Measurements from ENCODE around the gene B3GNT3.
A peak's percentile ranks its signal among the peaks of the same experiment; 100 is the strongest.

B3GNT3 gene

DNA sequence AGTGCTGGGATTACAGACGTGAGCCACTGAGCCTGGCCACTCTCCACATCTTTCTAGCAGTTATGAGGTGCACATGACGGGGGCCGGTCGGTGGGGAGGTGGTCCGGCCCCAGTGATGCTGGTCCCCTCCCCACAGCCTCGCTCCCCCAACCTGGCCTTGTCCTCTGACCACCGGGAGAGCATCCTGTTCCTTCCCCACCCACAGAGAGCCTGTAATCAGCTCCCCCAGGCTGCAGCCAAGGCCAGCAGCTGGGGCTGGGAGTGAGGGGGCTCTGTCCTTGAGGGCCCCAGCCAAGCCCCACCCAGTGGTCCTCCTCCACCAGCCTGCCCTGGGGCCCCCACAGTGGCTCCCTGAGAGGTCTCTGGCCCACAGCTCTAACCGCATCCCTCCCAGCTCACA lies 29.4 kb downstream of the B3GNT3 start:
- no peak overlapping the region for H3K27ac ChIP-seq
- TF ChIP-seq, protein P1, sequence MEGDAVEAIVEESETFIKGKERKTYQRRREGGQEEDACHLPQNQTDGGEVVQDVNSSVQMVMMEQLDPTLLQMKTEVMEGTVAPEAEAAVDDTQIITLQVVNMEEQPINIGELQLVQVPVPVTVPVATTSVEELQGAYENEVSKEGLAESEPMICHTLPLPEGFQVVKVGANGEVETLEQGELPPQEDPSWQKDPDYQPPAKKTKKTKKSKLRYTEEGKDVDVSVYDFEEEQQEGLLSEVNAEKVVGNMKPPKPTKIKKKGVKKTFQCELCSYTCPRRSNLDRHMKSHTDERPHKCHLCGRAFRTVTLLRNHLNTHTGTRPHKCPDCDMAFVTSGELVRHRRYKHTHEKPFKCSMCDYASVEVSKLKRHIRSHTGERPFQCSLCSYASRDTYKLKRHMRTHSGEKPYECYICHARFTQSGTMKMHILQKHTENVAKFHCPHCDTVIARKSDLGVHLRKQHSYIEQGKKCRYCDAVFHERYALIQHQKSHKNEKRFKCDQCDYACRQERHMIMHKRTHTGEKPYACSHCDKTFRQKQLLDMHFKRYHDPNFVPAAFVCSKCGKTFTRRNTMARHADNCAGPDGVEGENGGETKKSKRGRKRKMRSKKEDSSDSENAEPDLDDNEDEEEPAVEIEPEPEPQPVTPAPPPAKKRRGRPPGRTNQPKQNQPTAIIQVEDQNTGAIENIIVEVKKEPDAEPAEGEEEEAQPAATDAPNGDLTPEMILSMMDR (conservative IDR thresholded peaks at IDR 0.05): no peak

DNA sequence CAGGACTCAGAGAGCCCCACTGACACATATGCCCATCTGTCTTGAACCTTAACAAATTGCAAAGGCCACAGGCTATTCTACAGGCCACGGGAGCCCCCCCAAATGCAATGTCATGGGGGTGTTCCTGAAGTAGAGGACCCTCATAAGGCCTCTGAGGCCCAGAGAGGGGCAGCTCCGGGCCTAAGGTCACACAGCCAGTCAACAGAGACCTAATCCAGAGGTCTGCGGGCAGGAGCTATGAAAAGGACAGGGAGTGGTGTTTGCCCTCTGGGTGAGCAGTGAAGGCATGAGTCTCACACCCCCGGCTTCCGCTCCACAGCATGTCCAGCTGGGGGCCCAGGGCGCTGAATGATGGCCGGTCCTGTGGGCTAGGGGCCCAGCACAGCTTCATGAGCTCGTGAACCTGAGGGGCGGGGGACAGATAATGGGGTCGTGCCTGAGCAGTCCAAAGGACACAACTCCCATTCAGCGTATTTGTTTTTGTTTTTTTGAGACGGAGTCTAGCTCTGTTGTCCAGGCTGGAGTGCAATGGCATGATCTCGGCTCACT lies 31.6 kb downstream of the B3GNT3 start:
- H3K27ac ChIP-seq: no peak overlapping the region
- TF ChIP-seq, protein P1 (conservative IDR thresholded peaks at IDR 0.05): no peak

DNA sequence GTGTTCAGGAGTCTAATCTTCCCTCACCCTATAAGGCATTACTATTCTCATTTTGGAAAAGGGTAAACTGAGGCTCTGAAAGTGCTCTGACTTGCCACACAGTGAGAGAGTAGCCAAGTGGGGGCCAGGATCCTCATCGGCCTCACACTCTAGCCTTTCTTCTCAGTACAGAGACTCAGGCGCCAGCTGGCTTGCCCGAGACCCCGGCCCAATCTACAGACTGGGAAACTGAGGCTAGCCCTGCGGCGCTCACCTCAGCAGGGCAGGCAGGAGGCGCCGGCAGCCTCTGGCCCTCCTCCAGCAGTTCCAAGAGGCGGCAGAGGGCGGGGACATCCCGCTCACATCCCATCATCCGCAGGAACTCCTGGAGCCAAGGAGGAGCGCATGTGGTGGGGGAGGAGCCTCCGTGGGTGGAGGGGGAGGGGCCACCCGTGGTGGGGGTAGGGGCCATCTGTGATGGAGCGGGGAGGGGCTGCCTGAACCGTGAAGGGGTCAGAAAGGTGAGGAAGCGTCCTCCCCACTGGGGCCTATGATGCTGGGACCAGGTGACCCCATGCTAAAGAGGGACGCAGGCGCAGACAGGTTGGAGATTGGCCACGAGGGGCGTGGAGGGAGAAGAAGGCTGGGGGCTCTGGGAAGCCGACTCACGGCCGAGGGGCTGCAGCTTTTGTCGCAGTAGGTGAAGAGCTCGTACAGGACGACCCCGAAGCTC lies 35.1 kb downstream of the B3GNT3 start:
- TF ChIP-seq, protein P1 (conservative IDR thresholded peaks at IDR 0.05): peak; percentile 31
- H3K27ac ChIP-seq: peak overlapping the region; percentile 68

DNA sequence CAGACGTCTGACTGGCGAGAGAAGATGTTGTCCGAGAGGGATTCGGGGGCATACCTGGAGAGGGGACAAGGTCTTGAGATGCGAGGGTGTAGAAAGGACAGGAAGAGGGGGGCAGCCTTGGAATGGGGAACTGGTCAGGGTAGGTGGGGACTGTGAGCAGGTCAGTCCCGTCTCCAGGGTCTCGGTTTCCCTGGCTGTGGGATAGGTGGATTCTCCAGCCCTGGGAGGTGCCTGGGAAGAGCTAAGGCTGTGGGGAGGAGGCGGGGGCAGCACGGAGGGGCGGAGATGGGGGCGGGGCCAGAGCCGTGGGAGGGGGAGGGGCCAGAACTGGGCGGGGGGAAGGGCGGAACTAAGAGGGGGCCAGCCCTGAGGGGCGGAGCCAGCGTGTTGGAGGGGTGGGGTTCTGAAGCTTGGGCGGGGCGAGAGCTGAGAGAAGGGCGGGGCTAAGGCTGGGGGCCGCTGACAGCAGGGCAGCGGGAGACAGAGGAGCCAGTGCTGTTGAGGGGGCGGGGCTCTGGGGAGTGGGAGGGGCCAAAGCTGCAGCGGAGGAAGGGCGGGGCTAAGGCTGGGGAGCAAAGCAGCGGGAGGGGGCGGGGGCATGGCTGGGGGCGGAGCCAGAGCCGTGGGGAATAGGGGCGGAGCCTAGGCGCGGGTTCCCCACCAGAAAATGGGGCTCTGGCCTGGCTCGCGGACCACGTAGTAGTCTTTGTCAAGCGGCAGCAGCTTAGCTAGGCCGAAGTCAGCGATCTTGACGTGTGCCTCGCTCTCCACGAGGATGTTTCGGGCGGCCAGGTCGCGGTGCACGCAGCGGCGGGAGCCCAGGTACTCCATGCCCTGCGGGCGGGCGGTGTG lies 35.9 kb downstream of the B3GNT3 start:
- peak overlapping the region; percentile 68 for H3K27ac ChIP-seq
- TF ChIP-seq, protein P1 (conservative IDR thresholded peaks at IDR 0.05): no peak

DNA sequence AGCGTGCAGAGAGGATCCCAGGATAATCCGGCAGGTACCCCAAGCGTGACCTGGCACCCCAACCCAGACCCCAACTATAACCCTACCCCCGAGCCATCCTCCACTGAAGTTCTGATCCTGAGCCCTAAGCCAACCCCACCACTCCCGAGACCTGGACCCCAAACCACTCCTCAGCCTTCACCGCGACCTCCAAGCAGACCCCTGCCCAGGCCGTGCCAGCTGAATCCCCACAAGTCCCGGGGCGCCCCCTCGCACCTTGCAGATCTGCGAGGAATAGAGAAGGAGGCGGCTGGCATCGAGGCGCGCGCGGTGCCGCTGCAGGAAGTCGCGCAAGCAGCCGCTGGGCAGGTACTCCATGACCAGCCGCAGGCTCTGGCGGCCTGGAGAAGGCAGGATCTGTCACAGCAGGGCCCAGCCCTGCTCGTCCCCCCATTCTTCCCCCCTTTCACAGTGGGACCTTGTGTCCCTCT lies 36.5 kb downstream of the B3GNT3 start:
- H3K27ac ChIP-seq: no peak overlapping the region
- TF ChIP-seq, protein P1 (conservative IDR thresholded peaks at IDR 0.05): no peak

DNA sequence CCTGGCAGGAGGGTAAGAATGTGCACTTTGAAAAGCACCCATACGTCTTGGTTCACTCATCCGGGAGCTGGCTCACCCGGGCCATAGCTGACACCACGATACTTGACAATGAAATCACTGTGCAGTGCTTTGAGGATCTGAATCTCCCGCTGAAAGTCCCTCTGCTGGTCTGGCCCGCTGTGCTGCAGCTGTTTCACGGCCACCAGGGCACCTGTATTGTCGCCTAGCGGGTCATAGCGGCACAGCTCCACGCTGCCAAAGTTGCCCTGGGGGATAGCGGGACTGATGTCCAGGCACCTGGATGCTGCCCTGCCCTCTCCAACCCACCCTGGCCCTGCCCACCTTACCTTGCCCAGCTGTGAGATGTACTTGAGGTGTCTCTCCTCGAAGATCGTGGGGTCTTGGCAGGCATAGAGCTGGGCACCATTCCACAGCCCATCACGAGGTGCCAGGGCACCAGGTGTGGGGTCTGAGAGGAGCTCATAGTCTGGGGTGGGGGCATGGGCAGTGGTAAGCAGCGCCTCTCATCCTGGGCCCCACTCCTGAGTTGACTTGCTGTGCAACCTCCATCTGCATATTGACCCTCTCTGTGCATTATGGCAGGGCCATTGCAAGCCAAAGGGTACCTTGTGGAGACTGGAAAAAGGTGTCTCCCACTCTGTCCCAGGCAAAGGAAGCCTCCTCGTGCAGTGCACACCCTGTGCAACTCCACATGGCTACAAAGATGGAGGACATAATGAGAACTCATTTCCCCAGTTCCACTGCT lies 37.7 kb downstream of the B3GNT3 start:
- no peak overlapping the region for H3K27ac ChIP-seq
- TF ChIP-seq, protein P1 (conservative IDR thresholded peaks at IDR 0.05): no peak
